Coronary artery (tissue), 2 donors: Measurements from ENCODE around the gene CROCC.
A peak's percentile ranks its signal among the peaks of the same experiment; 100 is the strongest.

Experiments used
- DNase-seq: peaks from one replicate; pipeline ENCODE4 v3.0.0-alpha.2; 2017; ENCODE audit warnings: low spot score
- H3K27ac ChIP-seq, 2 donors: fragments of 200-600 bp; sonication (generic); one replicate each; pipeline ENCODE4 v1.5.1; 2016 to 2019
- H3K4me3 ChIP-seq: fragments of 200-600 bp; sonication (generic); 2 replicates; pipeline ENCODE4 v1.5.1; 2016; ENCODE audit warnings: mild to moderate bottlenecking, moderate library complexity
- CTCF ChIP-seq: fragments of 200-600 bp; sonication (generic); IDR thresholded peaks from one replicate; pipeline ENCODE4 v1.5.1; 2019; ENCODE audit warnings: antibody characterized with exemption

CROCC gene

GRCh38 chr1:17004466-17005364 is 83.0 kb downstream of the CROCC start:
- TF ChIP-seq CTCF: no peak
- Histone ChIP-seq H3K27ac (no peak overlapping the region), H3K4me3 (no peak overlapping the region)
- no peak for DNase-seq

GRCh38 chr1:17005365-17005740 is 83.6 kb downstream of the CROCC start:
- no peak for DNase-seq
- H3K27ac ChIP-seq: no peak overlapping the region
- TF ChIP-seq CTCF: no peak
- H3K4me3 ChIP-seq: no peak overlapping the region

- Histone ChIP-seq H3K4me3 (no peak overlapping the region), H3K27ac (no peak overlapping the region)
- TF ChIP-seq CTCF: no peak
- no peak for DNase-seq
Observed at GRCh38 chr1:17007121-17007520, 85.4 kb downstream of the CROCC start.

GRCh38 chr1:17008208-17008855 is 86.6 kb downstream of the CROCC start:
- H3K27ac ChIP-seq: no peak overlapping the region
- no peak overlapping the region for H3K4me3 ChIP-seq
- TF ChIP-seq CTCF: no peak
- DNase-seq: no peak

- no peak for TF ChIP-seq CTCF
- Histone ChIP-seq H3K27ac (no peak overlapping the region), H3K4me3 (no peak overlapping the region)
- DNase-seq: no peak
Observed at GRCh38 chr1:17009706-17010105, 88.0 kb downstream of the CROCC start.

GRCh38 chr1:17011092-17011438 is 89.3 kb downstream of the CROCC start:
- no peak for TF ChIP-seq CTCF
- H3K4me3 ChIP-seq: peak overlapping the region; percentile 94
- H3K27ac ChIP-seq: peak overlapping the region; percentile 7 to 72
- DNase-seq: no peak
